ENCODE data around the gene CYB561D2.

CYB561D2 gene

GRCh38 chr3:50341996-50342650, 8.5 kb upstream of the CYB561D2 start:
- no peak for DNase-seq

GRCh38 chr3:50342813-50343633, 7.6 kb upstream of the CYB561D2 start:
- no peak for DNase-seq

- no peak for DNase-seq
Measured at GRCh38 chr3:50345008-50345407, 5.7 kb upstream of the CYB561D2 start.

- DNase-seq = peak; percentile 47
Measured at GRCh38 chr3:50345586-50346234, 5.0 kb upstream of the CYB561D2 start, which contains the start of gene ZMYND10. Gene ZMYND10 (minus strand): TSS chr3:50345732. CDS start chr3:50345579, 153 bp downstream.

- DNase-seq = peak; percentile 70
Measured at GRCh38 chr3:50347187-50347813, 3.4 kb upstream of the CYB561D2 start.

- no peak for DNase-seq
Measured at GRCh38 chr3:50350213-50350526, 492 bp upstream of the CYB561D2 start.

- DNase-seq = no peak
Measured at GRCh38 chr3:50351323-50351697, 648 bp downstream of the CYB561D2 start.

GRCh38 chr3:50352781-50353180, 2.1 kb downstream of the CYB561D2 start:
- no peak for DNase-seq

- no peak for DNase-seq
Measured at GRCh38 chr3:50353245-50354004, 2.8 kb downstream of the CYB561D2 start.

GRCh38 chr3:50354186-50354764, 3.6 kb downstream of the CYB561D2 start:
- no peak for DNase-seq

GRCh38 chr3:50354850-50355249, 4.2 kb downstream of the CYB561D2 start:
- DNase-seq = no peak

- no peak for DNase-seq
Measured at GRCh38 chr3:50355829-50356552, 5.3 kb downstream of the CYB561D2 start.

- DNase-seq = no peak
Measured at GRCh38 chr3:50356553-50356952, 5.9 kb downstream of the CYB561D2 start.

- no peak for DNase-seq
Measured at GRCh38 chr3:50357481-50357880, 6.8 kb downstream of the CYB561D2 start.

GRCh38 chr3:50358355-50358910, 7.8 kb downstream of the CYB561D2 start:
- no peak for DNase-seq

- DNase-seq = peak; percentile 99
Measured at GRCh38 chr3:50358911-50359759, 8.5 kb downstream of the CYB561D2 start, which contains the start of gene TMEM115. Gene TMEM115 (minus strand): TSS chr3:50359521. CDS start chr3:50359063, 458 bp downstream.

GRCh38 chr3:50359760-50360110, 9.1 kb downstream of the CYB561D2 start:
- DNase-seq = no peak

- peak; percentile 27 for DNase-seq
Measured at GRCh38 chr3:50364573-50365079, 14.0 kb downstream of the CYB561D2 start.

- peak; percentile 56 for DNase-seq
Measured at GRCh38 chr3:50365080-50365841, 14.6 kb downstream of the CYB561D2 start.

Data from fibroblast of skin of abdomen (primary cell).